ENCODE data around the gene TTC34.

DNA sequence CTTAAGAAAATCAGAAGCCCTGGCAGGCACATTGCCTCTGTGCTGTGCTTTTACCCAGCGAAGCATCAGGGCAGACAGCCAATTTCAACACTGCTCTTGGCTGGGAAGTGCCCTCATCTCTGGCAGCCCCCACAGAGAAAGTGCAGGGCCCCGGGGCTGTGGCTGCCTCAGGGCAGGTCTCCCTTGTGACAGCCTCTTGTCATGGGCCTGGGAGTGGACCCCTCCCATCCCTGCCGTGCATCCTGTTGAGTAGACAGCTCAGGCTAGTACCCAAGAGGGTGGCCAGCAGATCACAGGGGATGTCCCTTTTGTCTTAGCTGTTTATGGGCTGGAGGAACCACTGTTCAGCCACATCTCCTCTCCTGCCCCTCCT is 23.3 kb downstream of the TTC34 start:
- no peak for TF ChIP-seq EZH2 (IDR thresholded peaks at IDR 0.05; ENCODE audit: low read length, missing control alignments)
- TF ChIP-seq, protein P1, sequence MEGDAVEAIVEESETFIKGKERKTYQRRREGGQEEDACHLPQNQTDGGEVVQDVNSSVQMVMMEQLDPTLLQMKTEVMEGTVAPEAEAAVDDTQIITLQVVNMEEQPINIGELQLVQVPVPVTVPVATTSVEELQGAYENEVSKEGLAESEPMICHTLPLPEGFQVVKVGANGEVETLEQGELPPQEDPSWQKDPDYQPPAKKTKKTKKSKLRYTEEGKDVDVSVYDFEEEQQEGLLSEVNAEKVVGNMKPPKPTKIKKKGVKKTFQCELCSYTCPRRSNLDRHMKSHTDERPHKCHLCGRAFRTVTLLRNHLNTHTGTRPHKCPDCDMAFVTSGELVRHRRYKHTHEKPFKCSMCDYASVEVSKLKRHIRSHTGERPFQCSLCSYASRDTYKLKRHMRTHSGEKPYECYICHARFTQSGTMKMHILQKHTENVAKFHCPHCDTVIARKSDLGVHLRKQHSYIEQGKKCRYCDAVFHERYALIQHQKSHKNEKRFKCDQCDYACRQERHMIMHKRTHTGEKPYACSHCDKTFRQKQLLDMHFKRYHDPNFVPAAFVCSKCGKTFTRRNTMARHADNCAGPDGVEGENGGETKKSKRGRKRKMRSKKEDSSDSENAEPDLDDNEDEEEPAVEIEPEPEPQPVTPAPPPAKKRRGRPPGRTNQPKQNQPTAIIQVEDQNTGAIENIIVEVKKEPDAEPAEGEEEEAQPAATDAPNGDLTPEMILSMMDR (conservative IDR thresholded peaks at IDR 0.05 in 1 of 2, IDR thresholded peaks at IDR 0.05 in 1 of 2; ENCODE audit: low read depth in 1 of 2, low read length in 2 of 2), result no peak

Data from fibroblast of lung (primary cell).